HUES64 (cell line): Measurements from ENCODE around the gene FLVCR1.
"Not testable (repeated sequence)": the region's sequence is repeated elsewhere in the genome, so short reads cannot be mapped to it uniquely, and the experiment has no call there.

Experiments
- H3K27ac ChIP-seq: 2 replicates; pipeline ENCODE4 v1.7.0; 2013; ENCODE audit warnings: low read depth, low read length, inconsistent platforms
- H3K27me3 ChIP-seq: 2 replicates; pipeline ENCODE4 v1.6.1; 2013; ENCODE audit warnings: mild to moderate bottlenecking, low read length; ENCODE audit not compliant: insufficient read depth
- H3K36me3 ChIP-seq: 2 replicates; pipeline ENCODE4 v1.6.1; 2013; ENCODE audit warnings: mild to moderate bottlenecking, low read length; ENCODE audit not compliant: insufficient read depth
- H3K4me1 ChIP-seq: 2 replicates; pipeline ENCODE4 v1.6.1; 2013; ENCODE audit warnings: mild to moderate bottlenecking, low read length, moderate library complexity; ENCODE audit not compliant: insufficient read depth
- H3K4me3 ChIP-seq: 2 replicates; pipeline ENCODE4 v1.5.1; 2013; ENCODE audit warnings: mild to moderate bottlenecking, low read length, moderate library complexity
- H3K9ac ChIP-seq: 2 replicates; pipeline ENCODE4 v1.6.1; 2013; ENCODE audit warnings: mild to moderate bottlenecking, low read depth, low read length
- H3K9me3 ChIP-seq: 2 replicates; pipeline ENCODE4 v1.6.1; 2013; ENCODE audit warnings: low read depth, low read length; ENCODE audit not compliant: insufficient read depth
- WGBS: fragments of 150-250, 120-280 bp; methylation state at CpG from one replicate; pipeline ENCODE4 v1.1.7; 2013; ENCODE audit warnings: missing lambda C conversion rate; 5-methylcytosine and 5-hydroxymethylcytosine counted together

FLVCR1 gene

DNA sequence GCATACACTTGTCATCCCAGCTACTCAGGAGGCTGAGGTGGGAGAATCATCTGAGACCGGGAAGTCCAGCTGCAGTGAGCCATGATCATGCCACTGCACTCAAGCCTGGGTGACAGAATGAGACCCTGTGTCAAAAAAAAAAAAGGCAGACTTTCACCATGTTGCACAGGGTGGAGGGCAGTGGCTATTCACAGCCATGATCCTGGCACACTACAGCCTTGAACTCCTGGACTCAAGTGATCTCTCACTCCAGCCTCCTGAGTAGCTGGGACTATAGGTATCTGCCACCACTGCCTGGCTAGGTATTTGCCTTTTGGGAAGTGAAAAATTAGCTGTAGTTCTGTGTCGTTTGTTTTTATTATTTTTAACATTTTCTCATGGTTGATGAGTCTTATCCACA lies 29.7 kb upstream of the FLVCR1 start:
- Histone ChIP-seq H3K27ac (no peak overlapping the region), H3K27me3 (no peaks in the 10 kb centered on the region), H3K9ac (no peak overlapping the region), H3K36me3 (no peaks in the 10 kb centered on the region), H3K9me3 (peaks cover 16% of the 10 kb centered on the region), H3K4me3 (no peak overlapping the region), H3K4me1 (no peaks in the 10 kb centered on the region)
- 97% methylated on average over 1 of the region's 2 CpGs for WGBS

DNA sequence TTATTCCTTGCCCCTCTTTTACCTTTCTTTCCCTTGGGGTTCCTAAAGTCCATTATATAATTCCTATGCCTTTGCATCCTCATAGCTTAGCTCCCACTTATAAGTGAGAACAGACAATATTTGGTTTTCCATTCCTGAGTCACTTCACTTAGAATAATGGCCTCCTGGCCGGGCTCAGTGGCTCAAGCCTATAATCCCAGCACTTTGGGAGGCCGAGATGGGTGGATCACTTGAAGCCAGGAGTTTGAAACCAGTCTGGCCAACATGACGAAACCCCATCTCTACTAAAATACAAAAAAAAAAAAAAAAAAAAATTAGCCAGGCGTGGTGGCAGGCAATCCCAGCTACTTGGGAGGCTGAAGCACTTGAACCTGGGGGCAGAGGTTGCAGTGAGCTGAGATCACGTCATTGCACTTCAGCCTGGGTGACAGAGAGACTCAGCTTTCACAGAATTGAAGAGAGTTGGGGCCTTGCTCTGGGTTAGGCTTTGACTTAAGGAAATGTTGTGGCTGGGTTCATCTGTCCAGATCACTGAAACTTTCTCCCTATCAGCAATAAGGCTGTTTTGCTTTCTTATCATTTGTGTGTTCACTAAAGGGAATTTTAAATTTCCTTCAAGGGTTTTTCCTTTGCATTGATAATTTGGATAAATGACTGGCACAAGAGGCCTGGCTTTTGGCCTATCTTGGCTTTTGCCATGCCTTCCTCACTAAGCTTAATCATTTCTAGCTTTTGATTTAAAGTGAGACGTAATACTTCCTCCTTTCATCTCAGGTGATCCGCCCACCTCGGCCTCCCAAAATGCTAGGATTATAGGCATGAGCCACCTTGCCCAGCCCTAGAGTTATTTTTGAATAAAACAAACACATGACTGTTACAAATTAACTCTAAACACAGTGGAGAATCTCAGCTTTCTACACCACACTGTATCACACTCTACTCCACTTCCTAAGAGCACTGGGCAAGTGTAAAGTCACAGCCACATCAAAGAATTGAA lies 24.6 kb upstream of the FLVCR1 start:
- H3K27me3 ChIP-seq, H3K9ac ChIP-seq, H3K4me3 ChIP-seq, H3K9me3 ChIP-seq, H3K36me3 ChIP-seq, H3K4me1 ChIP-seq, H3K27ac ChIP-seq: not testable (repeated sequence)
- 89% methylated on average over 7 of the region's 8 CpGs for WGBS

DNA sequence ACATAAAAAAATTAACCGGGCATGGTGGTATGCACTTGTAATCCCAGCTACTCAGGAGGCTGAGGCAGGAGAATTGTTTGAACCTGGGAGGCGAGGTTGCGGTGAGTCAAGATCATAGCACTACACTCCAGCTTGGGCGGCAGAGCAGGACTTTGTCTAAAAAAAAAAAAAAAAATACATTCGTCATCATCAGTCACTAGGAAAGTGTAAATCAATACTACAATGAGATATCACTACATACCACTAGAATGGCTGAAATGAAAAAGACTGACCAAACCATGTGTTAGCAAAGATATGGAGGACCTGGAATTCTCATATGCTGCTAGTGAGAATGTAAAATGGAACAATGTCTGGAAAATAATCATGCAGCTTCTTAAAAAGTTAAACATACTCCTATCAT lies 19.9 kb upstream of the FLVCR1 start:
- Histone ChIP-seq H3K9ac (no peak overlapping the region), H3K36me3 (no peaks in the 10 kb centered on the region), H3K4me1 (no peaks in the 10 kb centered on the region), H3K9me3 (no peaks in the 10 kb centered on the region), H3K27ac (no peak overlapping the region), H3K27me3 (no peaks in the 10 kb centered on the region), H3K4me3 (no peak overlapping the region)
- 85% methylated on average over 4 of the region's 5 CpGs for WGBS

DNA sequence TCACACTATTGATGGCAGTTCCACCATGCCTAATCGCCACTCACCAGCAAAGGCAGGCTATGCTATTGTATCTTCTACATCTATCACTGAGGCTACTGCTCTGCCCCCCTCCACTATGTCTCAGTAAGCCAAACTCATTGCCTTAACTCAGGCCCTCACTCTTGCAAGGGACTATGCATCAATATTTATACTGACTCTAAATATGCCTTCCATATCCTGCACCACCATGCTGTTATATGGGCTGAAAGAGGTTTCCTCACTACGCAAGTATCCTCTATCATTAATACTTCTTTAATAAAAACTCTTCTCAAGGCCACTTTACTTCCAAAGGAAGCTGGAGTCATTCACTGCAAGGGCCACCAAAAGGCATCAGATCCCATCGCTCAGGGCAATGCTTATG lies 13.6 kb upstream of the FLVCR1 start:
- not testable (repeated sequence) for H3K27me3 ChIP-seq, H3K9ac ChIP-seq, H3K4me3 ChIP-seq, H3K27ac ChIP-seq, H3K4me1 ChIP-seq, H3K9me3 ChIP-seq, H3K36me3 ChIP-seq
- WGBS, result 87% methylated on average over 3 of the region's 3 CpGs

DNA sequence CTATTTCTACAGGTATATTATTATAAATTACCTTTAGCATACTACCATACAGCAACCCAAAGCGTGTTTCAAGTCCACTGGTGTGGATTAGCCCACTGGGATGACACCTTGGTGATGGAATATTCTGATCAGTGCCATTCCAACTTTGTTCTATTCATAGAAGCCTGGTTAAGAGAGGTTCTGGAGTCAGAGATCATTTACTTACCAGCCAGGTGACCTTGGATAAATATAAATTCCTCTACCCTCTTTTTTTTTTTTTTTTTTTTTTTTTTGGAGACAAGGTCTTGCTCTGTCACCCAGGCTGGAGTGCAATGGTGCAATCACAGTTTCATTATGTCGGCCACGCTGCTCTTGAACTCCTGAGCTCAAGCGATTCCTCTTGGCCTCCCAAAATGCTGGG lies 10.5 kb upstream of the FLVCR1 start, which contains the start of gene SPATA45:
SPATA45 (minus strand) TSS at position 101 of the 400 bp plus-strand sequence. CDS start 11,500 bp downstream, outside the sequence.
- WGBS, result 96% methylated on average over 3 of the region's 4 CpGs
- Histone ChIP-seq H3K9ac (no peak within 1 kb of the TSS), H3K4me3 (no peak within 1 kb of the TSS), H3K9me3 (0 out of 2 replicates have a peak, but pooled peaks cover 2% of the 10 kb centered on the region), H3K27ac (no peak within 1 kb of the TSS), H3K27me3 (no peaks in the 10 kb centered on the region), H3K4me1 (no peaks in the 10 kb centered on the region), H3K36me3 (no peaks in the 10 kb centered on the region)

DNA sequence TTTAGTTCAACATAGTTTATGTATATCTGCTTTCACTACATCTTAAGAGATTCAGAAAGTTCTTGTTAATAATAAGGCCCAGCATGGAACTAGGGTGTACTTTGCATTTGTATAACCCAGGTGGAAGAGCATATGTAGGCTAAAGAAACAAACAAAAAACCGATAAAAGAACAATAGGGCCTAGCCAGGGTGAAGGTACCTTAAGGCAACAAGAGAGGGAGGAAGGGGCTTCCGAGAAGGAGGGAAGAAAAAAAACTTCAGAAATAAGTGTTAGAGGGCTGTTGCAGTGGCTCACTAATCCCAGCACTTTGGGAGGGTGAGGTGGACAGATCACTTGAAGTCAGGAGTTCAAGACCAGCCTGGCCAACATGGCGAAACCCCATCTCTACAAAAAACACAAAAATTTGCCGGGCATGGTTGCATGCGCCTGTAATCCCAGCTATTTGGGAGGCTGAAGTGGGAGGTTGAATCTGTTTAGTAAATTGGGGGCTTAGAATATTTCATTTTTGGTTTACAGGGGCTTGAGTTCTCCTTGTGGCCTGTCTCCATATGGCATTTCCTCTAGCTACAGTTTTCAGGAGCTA lies 5.9 kb upstream of the FLVCR1 start:
- Histone ChIP-seq H3K36me3 (0 out of 2 replicates have a peak, but pooled peaks cover 5% of the 10 kb centered on the region), H3K27me3 (no peaks in the 10 kb centered on the region), H3K9me3 (0 out of 2 replicates have a peak, but pooled peaks cover 2% of the 10 kb centered on the region), H3K4me1 (peaks cover 7% of the 10 kb centered on the region; the same call in 1 of the 2 replicates), H3K9ac (no peak overlapping the region), H3K4me3 (no peak overlapping the region), H3K27ac (no peak overlapping the region; the same call in 1 of the 2 replicates)
- WGBS, result 68% methylated on average over 5 of the region's 5 CpGs

DNA sequence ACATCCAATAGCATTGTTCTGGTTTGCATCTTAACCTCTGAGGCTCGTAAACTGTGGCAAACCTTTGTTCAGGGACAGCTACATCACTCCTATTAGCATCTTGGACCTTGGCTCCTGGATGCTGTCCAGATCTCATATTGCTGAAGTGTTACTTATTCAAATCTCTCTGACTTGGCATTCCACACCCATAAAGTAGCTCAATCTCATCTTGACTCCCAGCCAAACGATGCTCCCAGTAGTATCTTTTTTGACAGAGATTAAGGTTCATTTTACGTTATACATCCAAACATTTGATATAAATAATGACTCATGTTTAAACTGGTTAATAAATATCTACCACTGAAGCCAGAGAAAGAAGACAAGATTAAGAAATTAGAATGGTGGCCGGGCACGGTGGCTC lies 4.4 kb upstream of the FLVCR1 start:
- H3K27me3 ChIP-seq, result no peaks in the 10 kb centered on the region
- 0 out of 2 replicates have a peak, but pooled peaks cover 5% of the 10 kb centered on the region for H3K36me3 ChIP-seq
- peaks cover 7% of the 10 kb centered on the region; the same call in 1 of the 2 replicates for H3K4me1 ChIP-seq
- no peak overlapping the region for H3K9ac ChIP-seq
- WGBS, result 94% methylated on average over 4 of the region's 5 CpGs
- 0 out of 2 replicates have a peak, but pooled peaks cover 2% of the 10 kb centered on the region for H3K9me3 ChIP-seq
- no peak overlapping the region for H3K4me3 ChIP-seq
- no peak overlapping the region for H3K27ac ChIP-seq

DNA sequence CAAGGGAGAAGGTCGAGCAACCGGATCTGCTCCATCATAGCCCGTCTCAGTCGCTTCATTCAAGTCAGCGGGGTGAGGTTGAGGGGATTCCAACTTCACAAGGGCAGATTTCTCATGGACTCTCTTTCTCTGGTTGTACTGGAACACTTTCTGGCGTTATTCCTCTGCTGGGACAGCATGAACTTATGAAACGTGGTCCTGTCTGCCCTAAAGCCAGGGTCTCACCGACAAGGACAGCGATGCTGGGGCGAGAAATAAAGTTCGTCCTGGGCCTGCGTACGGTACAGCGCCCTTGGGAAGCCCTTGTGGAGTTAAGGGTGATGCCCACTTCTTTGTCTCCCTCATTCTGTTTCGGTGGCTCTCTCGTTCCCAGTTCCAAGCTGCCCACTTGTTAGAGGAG lies 1.3 kb upstream of the FLVCR1 start:
- Histone ChIP-seq H3K27ac (peak overlapping the region; percentile 5; the same call in 1 of the 2 replicates), H3K9ac (peak overlapping the region; percentile 81), H3K9me3 (no peaks in the 10 kb centered on the region), H3K27me3 (no peaks in the 10 kb centered on the region), H3K36me3 (peaks cover 22% of the 10 kb centered on the region), H3K4me1 (peaks cover 7% of the 10 kb centered on the region; the same call in 1 of the 2 replicates), H3K4me3 (peak overlapping the region; percentile 97)
- WGBS, result 75% methylated on average over 16 of the region's 16 CpGs

DNA sequence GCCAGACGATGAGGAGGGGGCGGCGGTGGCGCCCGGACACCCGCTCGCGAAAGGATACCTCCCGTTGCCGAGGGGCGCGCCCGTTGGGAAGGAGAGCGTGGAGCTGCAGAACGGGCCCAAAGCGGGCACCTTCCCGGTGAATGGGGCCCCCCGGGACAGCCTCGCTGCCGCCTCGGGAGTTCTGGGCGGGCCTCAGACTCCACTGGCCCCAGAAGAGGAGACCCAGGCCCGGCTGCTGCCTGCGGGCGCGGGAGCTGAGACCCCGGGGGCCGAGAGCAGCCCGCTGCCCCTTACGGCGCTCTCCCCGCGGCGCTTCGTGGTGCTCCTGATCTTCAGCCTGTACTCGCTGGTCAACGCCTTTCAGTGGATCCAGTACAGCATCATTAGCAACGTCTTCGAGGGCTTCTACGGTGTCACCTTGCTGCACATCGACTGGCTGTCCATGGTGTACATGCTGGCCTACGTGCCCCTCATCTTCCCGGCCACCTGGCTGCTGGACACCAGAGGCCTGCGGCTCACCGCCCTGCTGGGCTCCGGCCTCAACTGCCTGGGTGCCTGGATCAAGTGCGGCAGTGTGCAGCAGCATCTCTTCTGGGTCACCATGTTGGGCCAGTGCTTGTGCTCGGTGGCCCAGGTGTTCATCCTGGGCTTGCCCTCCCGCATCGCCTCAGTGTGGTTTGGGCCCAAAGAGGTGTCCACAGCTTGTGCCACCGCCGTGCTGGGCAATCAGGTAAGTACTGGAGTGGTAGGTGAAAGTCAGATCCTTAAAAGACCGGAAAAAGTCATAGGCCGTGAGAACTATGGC lies 588 bp downstream of the FLVCR1 start:
- H3K9ac ChIP-seq, result peak overlapping the region; percentile 91
- H3K36me3 ChIP-seq, result peaks cover 36% of the 10 kb centered on the region
- peaks cover 11% of the 10 kb centered on the region for H3K4me1 ChIP-seq
- WGBS, result under 1% methylated on average over 54 of the region's 54 CpGs
- H3K27me3 ChIP-seq, result no peaks in the 10 kb centered on the region
- H3K4me3 ChIP-seq, result peak overlapping the region; percentile 97
- H3K27ac ChIP-seq, result peak overlapping the region; percentile 87
- H3K9me3 ChIP-seq, result no peaks in the 10 kb centered on the region

DNA sequence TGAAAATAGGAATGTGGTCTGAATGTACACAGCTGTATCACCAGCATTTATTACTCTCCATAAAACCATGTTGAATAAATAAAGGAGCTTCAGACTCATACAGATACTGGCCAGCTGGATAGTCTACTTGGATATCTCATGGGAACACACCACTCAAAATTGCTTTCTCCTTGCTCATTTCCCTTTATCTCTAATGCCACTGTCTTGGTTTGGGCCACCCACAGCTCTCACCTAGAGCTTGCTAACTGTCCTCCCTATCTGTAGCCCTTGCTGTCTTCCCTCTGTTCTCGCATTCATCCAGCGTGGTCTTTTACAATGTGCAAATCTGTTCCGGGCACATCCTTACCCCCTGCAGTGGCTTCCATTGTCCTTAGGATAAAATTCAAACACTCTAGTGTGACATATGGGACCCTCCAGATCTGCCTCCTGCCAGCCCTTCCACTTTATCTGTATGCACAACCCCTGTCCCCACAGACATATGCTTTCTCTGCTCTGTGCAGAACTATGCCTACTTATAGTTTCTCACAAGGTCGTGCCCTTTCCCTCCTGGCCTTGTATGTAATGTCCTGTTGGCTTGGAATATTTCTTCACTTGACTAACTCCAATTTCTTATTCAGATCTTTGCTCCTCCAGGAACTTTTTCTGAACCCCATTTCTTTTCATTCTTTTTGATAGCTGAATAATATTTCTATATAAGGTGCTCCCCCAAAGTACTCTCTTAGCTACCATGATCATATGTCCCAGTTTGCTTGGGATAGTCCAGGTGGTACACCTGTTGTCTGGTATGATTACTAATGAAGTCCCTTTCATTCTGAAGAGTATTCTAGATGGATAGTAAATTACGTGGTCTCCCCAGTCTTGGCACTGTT lies 2.9 kb downstream of the FLVCR1 start:
- Histone ChIP-seq H3K9me3 (no peaks in the 10 kb centered on the region), H3K4me1 (peaks cover 11% of the 10 kb centered on the region), H3K9ac (peak overlapping the region; percentile 62; the same call in 1 of the 2 replicates), H3K27me3 (no peaks in the 10 kb centered on the region), H3K27ac (peak overlapping the region; percentile 3; the same call in 1 of the 2 replicates), H3K36me3 (peaks cover 54% of the 10 kb centered on the region), H3K4me3 (peak overlapping the region; percentile 97)
- WGBS, result 20% methylated on average over 4 of the region's 5 CpGs
